Stomach (tissue), 9 donors: ENCODE measurements around the gene YIF1B. TPM values are rescaled to one million over a fixed set of nuclear protein-coding genes. Genes with fewer than 3 reads are reported as not detected.
A peak's percentile ranks its signal among the peaks of the same experiment; 100 is the strongest.
"Not testable (repeated sequence)": the region's sequence is repeated elsewhere in the genome, so short reads cannot be mapped to it uniquely, and the experiment has no call there.

ENCODE experiments used
- DNase-seq, 2 donors: peaks; one replicate each; pipeline versions ENCODE4 v3.0.0 to v3.0.0-alpha.2; 2013 to 2019
- H3K27ac ChIP-seq, 5 donors: fragments of 200-600 bp in 4 of 5; sonication (generic) in 4 of 5; one replicate each; pipeline ENCODE4 v1.5.1; 2013 to 2019; ENCODE audit warnings: mild to moderate bottlenecking in 1 of 5, moderate library complexity in 1 of 5
- H3K27me3 ChIP-seq, 3 donors: fragments of 200-600 bp; sonication (generic); one replicate each; pipeline ENCODE4 v1.5.1; 2017 to 2019; ENCODE audit warnings: mixed run types in 1 of 3
- H3K36me3 ChIP-seq, 4 donors: fragments of 200-600 bp; sonication (generic); 1 replicate in 3 of 4; 2 replicates in 1 of 4; pipeline ENCODE4 v1.5.1; 2016 to 2019
- H3K4me1 ChIP-seq, 4 donors: fragments of 200-600 bp; sonication (generic); one replicate each; pipeline ENCODE4 v1.5.1; 2016 to 2019
- H3K4me3 ChIP-seq, 4 donors: fragments of 200-600 bp; sonication (generic) in 3 of 4; one replicate each; pipeline ENCODE4 v1.5.1; 2016 to 2019; ENCODE audit warnings: mild to moderate bottlenecking in 1 of 4
- H3K9me3 ChIP-seq, 4 donors: fragments of 200-600 bp; sonication (generic); one replicate each; pipeline ENCODE4 v1.5.1; 2016 to 2019
- CTCF ChIP-seq, 7 experiments: fragments of 450-650 bp in 4 of 7; fragments of 200-600 bp in 3 of 7; sonication (generic) in 3 of 7; IDR thresholded peaks; one replicate each; pipeline ENCODE4 v1.5.1; 2016 to 2019; ENCODE audit warnings: antibody characterized with exemption in 7 of 7, control low read depth in 2 of 7, mild to moderate bottlenecking in 1 of 7
- EP300 ChIP-seq: sonication (generic); formaldehyde crosslinking; IDR thresholded peaks from one replicate; pipeline ENCODE4 v1.6.1; 2017; ENCODE audit warnings: antibody characterized with exemption
- POLR2A ChIP-seq, 4 donors: fragments of 450-650 bp; IDR thresholded peaks; one replicate each; pipeline ENCODE4 v1.6.1; 2016; ENCODE audit warnings: antibody characterized with exemption in 4 of 4, control low read depth in 2 of 4, mild to moderate bottlenecking in 1 of 4, moderate library complexity in 1 of 4
- POLR2AphosphoS5 ChIP-seq, 3 donors: sonication (generic); formaldehyde crosslinking; IDR thresholded peaks; one replicate each; pipeline ENCODE4 v1.6.1; 2016; ENCODE audit warnings: antibody characterized with exemption in 3 of 3
- WGBS, 5 donors: extraction: QIAGEN DNeasy Blood & Tissue Kit in 3 of 5; methylation state at CpG; one replicate each; pipeline versions ENCODE4 v1.1.5 to v1.1.7; 2013 to 2018; 5-methylcytosine and 5-hydroxymethylcytosine counted together
- intact Hi-C: fragments of 100-400 bp; cut with DNase I; formaldehyde crosslinking; loops from one replicate; pipeline ENCODE4 v1.15.1; 2023; ENCODE audit warnings: low total_unique reads
- polyA plus RNA-seq, 3 donors: library from polyadenylated mRNA; stranded (reverse); fragments of 200-250 nt; gene quantifications; one replicate each; pipeline ENCODE4 v1.2.3, GENCODE V29; 2013
- total RNA-seq, 5 donors: library from RNA; depleted of rRNA; stranded (reverse); fragments of >200 nt; gene quantifications; one replicate each; pipeline versions ENCODE4 v1.1.0 to v1.2.3, GENCODE V29; 2014 to 2016
- donor health status: healthy with polysubstance abuse.
- donor health status: Bipolar disorder and iron deficiency.
- donor health status: healthy.

The YIF1B gene
- total and polyA plus RNA-seq, 8 donors = 4.7 to 30.4 (median 15.7) TPM

DNA sequence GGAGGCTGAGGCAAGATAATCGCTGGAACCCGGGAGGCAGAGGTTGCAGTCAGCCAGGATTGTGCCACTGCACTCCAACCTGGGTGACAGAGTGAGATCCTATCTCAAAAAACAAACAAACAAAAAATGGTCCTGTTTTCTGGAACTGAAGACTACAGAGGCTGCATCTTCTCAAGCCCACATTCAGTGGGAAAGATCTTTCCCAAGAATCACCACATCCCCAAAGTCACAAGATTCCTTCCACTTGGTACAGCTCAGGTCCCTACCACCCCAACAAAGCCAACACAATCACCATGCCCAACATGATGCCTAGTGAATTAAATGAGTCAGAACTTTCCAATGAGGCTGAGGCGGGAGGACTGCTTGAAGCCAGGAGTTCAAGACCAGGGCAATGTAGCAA is 35.1 kb upstream of the YIF1B start:
- WGBS, 5 donors = 61 to 77% (median 74%) methylated on average over 3 of the region's 3 CpGs
- no peak for DNase-seq
- no peak overlapping the region for H3K4me3 ChIP-seq
- H3K27me3 ChIP-seq = peaks cover 0 to 35% (median 7%) of the 10 kb centered on the region in 3 donors
- peaks cover 0 to 5% (median 0%) of the 10 kb centered on the region in 4 donors for H3K36me3 ChIP-seq
- H3K27ac ChIP-seq = no peak overlapping the region
- no peaks in the 10 kb centered on the region for H3K9me3 ChIP-seq
- H3K4me1 ChIP-seq = no peaks in the 10 kb centered on the region
- TF ChIP-seq POLR2A (IDR thresholded peaks at IDR 0.05) (no peak), POLR2AphosphoS5 (IDR thresholded peaks at IDR 0.05) (no peak), CTCF (IDR thresholded peaks at IDR 0.05) (no peak), EP300 (no peak)
- intact Hi-C loops = no loop called here

DNA sequence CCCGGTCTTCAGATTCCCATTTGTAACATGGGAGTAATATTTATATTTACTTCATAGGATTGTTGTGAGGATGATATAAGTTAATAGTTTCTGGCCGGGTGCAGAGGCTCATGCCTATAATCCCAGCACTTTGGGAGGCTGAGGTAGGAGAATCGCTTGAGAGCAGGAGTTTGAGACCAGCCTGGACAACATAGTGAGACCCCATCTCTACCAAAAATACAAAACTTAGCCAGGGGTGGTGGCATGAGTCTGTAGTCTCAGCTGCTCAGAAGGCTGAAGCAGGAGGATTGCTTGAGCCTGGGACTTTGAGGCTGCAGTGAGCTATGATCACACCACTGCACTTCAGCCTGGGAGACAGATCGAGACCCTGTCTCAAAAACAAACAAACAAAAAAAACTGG is 31.1 kb upstream of the YIF1B start:
- no peaks in the 10 kb centered on the region for H3K9me3 ChIP-seq
- H3K4me1 ChIP-seq = no peaks in the 10 kb centered on the region
- DNase-seq = no peak
- WGBS, 5 donors = 74 to 83% (median 77%) methylated on average over 4 of the region's 4 CpGs
- no peak overlapping the region for H3K27ac ChIP-seq
- TF ChIP-seq CTCF (IDR thresholded peaks at IDR 0.05) = no peak
- TF ChIP-seq POLR2A (IDR thresholded peaks at IDR 0.05) = no peak
- no peak for TF ChIP-seq POLR2AphosphoS5 (IDR thresholded peaks at IDR 0.05)
- no peak for TF ChIP-seq EP300
- intact Hi-C loops = no loop called here
- H3K27me3 ChIP-seq = peaks cover 0 to 7% (median 0%) of the 10 kb centered on the region in 3 donors
- H3K36me3 ChIP-seq = peaks cover 0 to 23% (median 4%) of the 10 kb centered on the region in 4 donors
- H3K4me3 ChIP-seq = no peak overlapping the region

DNA sequence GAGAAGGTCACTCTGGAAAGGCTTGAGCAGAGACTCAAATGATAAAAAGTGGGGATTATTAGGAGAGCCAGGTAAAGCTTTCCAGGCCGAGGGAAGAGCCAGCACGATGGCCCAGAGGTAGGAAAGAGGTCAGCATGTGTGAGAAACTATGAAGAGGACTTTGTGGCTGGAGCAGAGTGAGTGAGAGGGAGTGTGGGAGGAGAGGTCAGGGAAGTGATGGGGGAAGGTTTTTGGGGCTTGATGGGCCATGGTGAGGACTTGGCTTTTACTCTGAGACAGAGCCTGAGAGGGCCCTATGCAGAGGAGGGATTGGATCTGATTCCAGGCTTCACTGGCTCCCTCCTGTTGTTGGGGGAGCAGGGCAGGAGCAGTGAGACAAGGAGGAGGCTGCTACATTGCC is 25.2 kb upstream of the YIF1B start:
- DNase-seq = no peak
- Histone ChIP-seq H3K27me3 (no peaks in the 10 kb centered on the region), H3K4me3 (no peak overlapping the region), H3K27ac (no peak overlapping the region), H3K4me1 (peaks cover 7 to 21% (median 15%) of the 10 kb centered on the region in 4 donors), H3K36me3 (peaks cover 0 to 42% (median 4%) of the 10 kb centered on the region in 4 donors), H3K9me3 (no peaks in the 10 kb centered on the region)
- TF ChIP-seq CTCF (IDR thresholded peaks at IDR 0.05) (no peak), POLR2AphosphoS5 (IDR thresholded peaks at IDR 0.05) (no peak), EP300 (no peak), POLR2A (IDR thresholded peaks at IDR 0.05) (no peak)
- WGBS, 5 donors = 91 to 96% (median 92%) methylated on average over 2 of the region's 2 CpGs
- intact Hi-C loops = no loop called here

- WGBS, 5 donors = 55 to 64% (median 56%) methylated on average over 4 of the region's 4 CpGs
- DNase-seq, H3K9me3 ChIP-seq, intact Hi-C loops, H3K27me3 ChIP-seq, H3K4me3 ChIP-seq, H3K27ac ChIP-seq: not testable (repeated sequence)
- H3K36me3 ChIP-seq = peaks cover 0 to 38% (median 2%) of the 10 kb centered on the region in 4 donors
- H3K4me1 ChIP-seq = peaks cover 7 to 27% (median 17%) of the 10 kb centered on the region in 4 donors
These were observed 23.3 kb upstream of the YIF1B start for GRCh38 chr19:38339011-38339410.

DNA sequence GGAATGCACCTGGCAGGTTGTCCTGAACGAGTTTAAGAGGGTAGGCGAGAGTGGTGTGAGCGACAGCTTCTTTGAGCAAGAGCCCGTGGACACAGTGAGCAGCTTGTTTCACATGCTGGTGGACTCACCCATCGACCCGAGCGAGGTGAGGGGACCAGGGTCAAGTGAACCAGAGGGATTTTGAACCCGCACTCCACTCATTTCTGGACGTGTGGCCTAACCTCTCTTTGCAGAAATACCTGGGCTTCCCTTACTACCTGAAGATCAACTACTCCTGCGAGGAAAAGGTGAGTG is 21.6 kb upstream of the YIF1B start:
- H3K4me3 ChIP-seq = peak overlapping the region; percentile 61 to 79 (median 69)
- H3K4me1 ChIP-seq = peaks cover 7 to 27% (median 17%) of the 10 kb centered on the region in 4 donors
- H3K9me3 ChIP-seq = no peaks in the 10 kb centered on the region
- H3K27me3 ChIP-seq = no peaks in the 10 kb centered on the region
- intact Hi-C loops = no loop called here
- DNase-seq = no peak
- WGBS, 5 donors = 52 to 64% (median 57%) methylated on average over 8 to 10 of the region's 10 CpGs
- H3K27ac ChIP-seq = peak overlapping the region; percentile 91 to 98 (median 97)
- TF ChIP-seq CTCF (IDR thresholded peaks at IDR 0.05) (no peak), POLR2A (IDR thresholded peaks at IDR 0.05) (no peak), EP300 (no peak), POLR2AphosphoS5 (IDR thresholded peaks at IDR 0.05) (no peak)
- H3K36me3 ChIP-seq = peaks cover 0 to 24% (median 0%) of the 10 kb centered on the region in 4 donors
